MM.1S (cell line): ENCODE data around the gene DSTN.
A peak's percentile ranks its signal among the peaks of the same experiment; 100 is the strongest.

Experiments
- DNase-seq: peaks from one replicate; pipeline ENCODE4 v3.0.0-alpha.2; 2015
- H2AFZ ChIP-seq: fragments of 300-600 bp; sonication (generic); 2 replicates; pipeline ENCODE4 v1.6.0; 2016; ENCODE audit warnings: antibody characterized with exemption, low read length
- H3F3A ChIP-seq: fragments of 300-600 bp; sonication (generic); 2 replicates; pipeline ENCODE4 v1.6.1; 2016; ENCODE audit warnings: mild to moderate bottlenecking, antibody characterized with exemption, low read length, moderate library complexity, mixed read lengths; ENCODE audit not compliant: insufficient read depth
- H3K27ac ChIP-seq: fragments of 300-600 bp; sonication (generic); 2 replicates; pipeline ENCODE4 v1.5.1; 2016; ENCODE audit warnings: mild to moderate bottlenecking, low read length
- H3K27me3 ChIP-seq: fragments of 300-600 bp; sonication (generic); replicated peaks from 2 replicates; pipeline ENCODE4 v1.6.0; 2016; ENCODE audit warnings: low read length; ENCODE audit not compliant: insufficient read depth
- H3K36me3 ChIP-seq: fragments of 300-600 bp; sonication (generic); replicated peaks from 2 replicates; pipeline ENCODE4 v1.6.1; 2016; ENCODE audit warnings: mild to moderate bottlenecking, low read length, mixed read lengths; ENCODE audit not compliant: insufficient read depth
- H3K4me1 ChIP-seq: fragments of 300-600 bp; sonication (generic); 2 replicates; pipeline ENCODE4 v1.6.1; 2016; ENCODE audit warnings: low read length, mixed read lengths
- H3K4me2 ChIP-seq: fragments of 300-600 bp; sonication (generic); 2 replicates; pipeline ENCODE4 v1.6.0; 2016; ENCODE audit warnings: low read depth, low read length
- H3K4me3 ChIP-seq: fragments of 300-600 bp; sonication (generic); 2 replicates; pipeline ENCODE4 v1.5.1; 2016; ENCODE audit warnings: low read length, mixed read lengths
- H3K79me2 ChIP-seq: fragments of 300-600 bp; sonication (generic); 2 replicates; pipeline ENCODE4 v1.6.1; 2016; ENCODE audit warnings: mixed run types, low read length, mixed read lengths
- H3K9ac ChIP-seq: fragments of 300-600 bp; sonication (generic); 2 replicates; pipeline ENCODE4 v1.6.1; 2016; ENCODE audit warnings: low read length, mixed read lengths
- H3K9me2 ChIP-seq: fragments of 300-600 bp; sonication (generic); replicated peaks from 2 replicates; pipeline ENCODE4 v1.6.1; 2016; ENCODE audit warnings: mild to moderate bottlenecking, low read length, mixed read lengths; ENCODE audit not compliant: insufficient read depth
- H3K9me3 ChIP-seq: fragments of 300-600 bp; sonication (generic); replicated peaks from 2 replicates; pipeline ENCODE4 v1.6.1; 2016; ENCODE audit warnings: mild to moderate bottlenecking, low read length, mixed read lengths; ENCODE audit not compliant: insufficient read depth
- H4K20me1 ChIP-seq: fragments of 300-600 bp; sonication (generic); 2 replicates; pipeline ENCODE4 v1.6.1; 2016; ENCODE audit warnings: mild to moderate bottlenecking, low read length, moderate library complexity, mixed read lengths; ENCODE audit not compliant: insufficient read depth
- EZH2 ChIP-seq: fragments of 300-600 bp; sonication (generic); optimal IDR thresholded peaks from 2 replicates; pipeline ENCODE3; 2017; ENCODE audit warnings: low read depth, mild to moderate bottlenecking, antibody characterized with exemption, low read length, mixed read lengths
- EZH2phosphoT487 ChIP-seq: fragments of 300-600 bp; sonication (generic); IDR thresholded peaks from 2 replicates; pipeline ENCODE4 v1.6.1; 2018; ENCODE audit warnings: antibody characterized with exemption, low read length
- TF ChIP-seq, protein P1 (sequence below): fragments of 300-600 bp; sonication (generic); IDR thresholded peaks from 2 replicates; pipeline ENCODE4 v1.5.1; 2016; ENCODE audit warnings: antibody characterized with exemption, low read length, mixed read lengths

Gene DSTN

GRCh38 chr20:17653835-17654648 is 84.2 kb downstream of the DSTN start:
- H3K4me1 ChIP-seq, result no peaks in the 10 kb centered on the region
- TF ChIP-seq, protein P1, sequence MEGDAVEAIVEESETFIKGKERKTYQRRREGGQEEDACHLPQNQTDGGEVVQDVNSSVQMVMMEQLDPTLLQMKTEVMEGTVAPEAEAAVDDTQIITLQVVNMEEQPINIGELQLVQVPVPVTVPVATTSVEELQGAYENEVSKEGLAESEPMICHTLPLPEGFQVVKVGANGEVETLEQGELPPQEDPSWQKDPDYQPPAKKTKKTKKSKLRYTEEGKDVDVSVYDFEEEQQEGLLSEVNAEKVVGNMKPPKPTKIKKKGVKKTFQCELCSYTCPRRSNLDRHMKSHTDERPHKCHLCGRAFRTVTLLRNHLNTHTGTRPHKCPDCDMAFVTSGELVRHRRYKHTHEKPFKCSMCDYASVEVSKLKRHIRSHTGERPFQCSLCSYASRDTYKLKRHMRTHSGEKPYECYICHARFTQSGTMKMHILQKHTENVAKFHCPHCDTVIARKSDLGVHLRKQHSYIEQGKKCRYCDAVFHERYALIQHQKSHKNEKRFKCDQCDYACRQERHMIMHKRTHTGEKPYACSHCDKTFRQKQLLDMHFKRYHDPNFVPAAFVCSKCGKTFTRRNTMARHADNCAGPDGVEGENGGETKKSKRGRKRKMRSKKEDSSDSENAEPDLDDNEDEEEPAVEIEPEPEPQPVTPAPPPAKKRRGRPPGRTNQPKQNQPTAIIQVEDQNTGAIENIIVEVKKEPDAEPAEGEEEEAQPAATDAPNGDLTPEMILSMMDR, result no peak
- TF ChIP-seq EZH2phosphoT487 (no peak), EZH2 (no peak)
- H4K20me1 ChIP-seq, result peaks cover 58% of the 10 kb centered on the region
- no peaks in the 10 kb centered on the region; the same call in none of the 2 replicates for H3F3A ChIP-seq
- no peak overlapping the region for H3K4me3 ChIP-seq
- H3K9ac ChIP-seq, result no peak overlapping the region
- H2AFZ ChIP-seq, result no peak overlapping the region
- peaks cover 99% of the 10 kb centered on the region for H3K79me2 ChIP-seq
- no peaks in the 10 kb centered on the region for H3K9me2 ChIP-seq
- H3K27me3 ChIP-seq, result no peaks in the 10 kb centered on the region
- peaks cover 20% of the 10 kb centered on the region for H3K36me3 ChIP-seq
- no peak for DNase-seq
- no peak overlapping the region for H3K27ac ChIP-seq
- H3K4me2 ChIP-seq, result no peak overlapping the region
- no peaks in the 10 kb centered on the region for H3K9me3 ChIP-seq

DNA sequence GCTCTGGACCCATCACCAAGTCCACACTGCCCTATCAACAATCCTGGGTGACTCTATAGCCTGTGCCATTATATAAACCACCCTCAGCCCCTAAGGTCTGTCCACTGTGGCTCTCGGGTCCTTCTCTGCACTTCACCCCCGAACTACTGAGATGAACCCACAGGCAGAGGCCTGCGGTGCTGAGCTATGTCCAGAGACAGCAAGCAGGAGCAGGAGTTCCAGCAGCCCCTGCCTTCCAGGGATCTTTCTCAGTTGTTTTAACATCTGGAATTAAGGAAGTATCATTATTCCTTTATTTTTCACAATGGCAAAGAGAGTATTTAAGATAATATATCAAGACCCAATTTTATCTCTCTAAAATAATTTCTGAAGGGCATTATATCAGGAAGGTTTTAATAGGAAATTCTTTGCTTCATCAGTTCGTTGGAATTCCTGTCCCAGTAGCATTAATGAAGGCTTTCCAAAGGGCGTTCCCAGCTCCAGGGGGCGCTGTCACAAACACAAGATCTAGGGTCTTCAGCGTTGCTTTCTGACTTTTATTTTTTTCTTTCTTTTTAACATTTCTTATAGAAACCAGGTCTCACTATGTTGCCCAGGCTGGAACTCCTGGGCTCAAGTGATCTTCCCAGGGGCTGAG is 84.9 kb downstream of the DSTN start:
- no peak overlapping the region for H3K4me2 ChIP-seq
- peaks cover 22% of the 10 kb centered on the region for H3K36me3 ChIP-seq
- TF ChIP-seq EZH2 (no peak), EZH2phosphoT487 (no peak)
- TF ChIP-seq, protein P1, result peak; percentile 47
- no peak overlapping the region for H3K4me3 ChIP-seq
- no peaks in the 10 kb centered on the region for H3K4me1 ChIP-seq
- no peaks in the 10 kb centered on the region for H3K27me3 ChIP-seq
- no peak overlapping the region for H3K27ac ChIP-seq
- no peak for DNase-seq
- H4K20me1 ChIP-seq, result peaks cover 54% of the 10 kb centered on the region
- no peaks in the 10 kb centered on the region; the same call in none of the 2 replicates for H3F3A ChIP-seq
- peaks cover 100% of the 10 kb centered on the region for H3K79me2 ChIP-seq
- H3K9ac ChIP-seq, result no peak overlapping the region
- no peak overlapping the region for H2AFZ ChIP-seq
- H3K9me2 ChIP-seq, result no peaks in the 10 kb centered on the region
- H3K9me3 ChIP-seq, result no peaks in the 10 kb centered on the region

- no peak for DNase-seq
- Histone ChIP-seq H3K9me2 (no peaks in the 10 kb centered on the region), H3K9ac (no peak overlapping the region), H3K27ac (no peak overlapping the region), H3K4me2 (no peak overlapping the region), H3K4me3 (no peak overlapping the region), H3K4me1 (no peaks in the 10 kb centered on the region), H3K79me2 (peaks cover 100% of the 10 kb centered on the region), H3K9me3 (no peaks in the 10 kb centered on the region), H2AFZ (no peak overlapping the region), H3K27me3 (no peaks in the 10 kb centered on the region), H3K36me3 (peaks cover 27% of the 10 kb centered on the region), H4K20me1 (peaks cover 54% of the 10 kb centered on the region), H3F3A (no peaks in the 10 kb centered on the region; the same call in none of the 2 replicates)
- TF ChIP-seq, protein P1, result no peak
- TF ChIP-seq EZH2 (no peak), EZH2phosphoT487 (no peak)
Measured at GRCh38 chr20:17655286-17655651, 85.4 kb downstream of the DSTN start.
